Liver (tissue), 10 donors: ENCODE measurements around the gene GDI1. TPM values are rescaled to one million over a fixed set of nuclear protein-coding genes. Genes with fewer than 3 reads are reported as not detected.

ENCODE experiments used
- DNase-seq: peaks from one replicate; pipeline ENCODE4 v3.0.0-alpha.2; 2017; ENCODE audit warnings: low spot score
- H3K27ac ChIP-seq, 2 donors: one replicate each; pipeline ENCODE4 v1.7.0; 2013; ENCODE audit warnings: inconsistent platforms in 2 of 2, low read length in 2 of 2, control low read depth in 1 of 2, low read depth in 1 of 2, mild to moderate bottlenecking in 1 of 2
- H3K27me3 ChIP-seq, 4 donors: one replicate each; pipeline versions ENCODE4 v1.6.1 to v1.7.0; 2013; ENCODE audit warnings: low read length in 3 of 4, inconsistent platforms in 1 of 4, mild to moderate bottlenecking in 1 of 4, moderate library complexity in 1 of 4; ENCODE audit not compliant: control insufficient read depth in 4 of 4, insufficient read depth in 4 of 4
- H3K36me3 ChIP-seq, 4 donors: one replicate each; pipeline versions ENCODE4 v1.6.1 to v1.7.0; 2013; ENCODE audit warnings: low read length in 3 of 4, mild to moderate bottlenecking in 3 of 4, low read depth in 1 of 4, moderate library complexity in 1 of 4; ENCODE audit not compliant: control insufficient read depth in 4 of 4, insufficient read depth in 3 of 4
- H3K4me1 ChIP-seq, 4 donors: one replicate each; pipeline versions ENCODE4 v1.6.1 to v1.7.0; 2013; ENCODE audit warnings: low read length in 3 of 4, mild to moderate bottlenecking in 3 of 4, moderate library complexity in 1 of 4; ENCODE audit not compliant: control insufficient read depth in 4 of 4, insufficient read depth in 4 of 4
- H3K4me3 ChIP-seq, 3 donors: one replicate each; pipeline versions ENCODE4 v1.6.1 to v1.7.0; 2013; ENCODE audit warnings: low read length in 3 of 3, control low read depth in 1 of 3, low read depth in 1 of 3, mild to moderate bottlenecking in 1 of 3
- H3K9ac ChIP-seq, 2 donors: one replicate each; pipeline ENCODE4 v1.7.0; 2013; ENCODE audit warnings: low read length in 2 of 2, mild to moderate bottlenecking in 2 of 2, moderate library complexity in 2 of 2, control low read depth in 1 of 2, low read depth in 1 of 2
- H3K9me3 ChIP-seq, 4 donors: one replicate each; pipeline versions ENCODE4 v1.6.1 to v1.7.0; 2013; ENCODE audit warnings: low read length in 3 of 4; ENCODE audit not compliant: control insufficient read depth in 4 of 4
- EGR1 ChIP-seq, 2 donors: IDR thresholded peaks; 2 replicates each; pipeline ENCODE4 v1.6.1; 2016 to 2018; ENCODE audit warnings: antibody characterized with exemption in 2 of 2, low read depth in 2 of 2
- FOXA1 ChIP-seq: IDR thresholded peaks from 2 replicates; pipeline ENCODE4 v1.6.1; 2016; ENCODE audit warnings: antibody characterized with exemption
- FOXA2 ChIP-seq: IDR thresholded peaks from 2 replicates; pipeline ENCODE4 v1.6.1; 2016; ENCODE audit warnings: antibody characterized with exemption
- GABPA ChIP-seq, 2 donors: IDR thresholded peaks in 1 of 2; conservative IDR thresholded peaks in 1 of 2; 2 replicates each; pipeline ENCODE4 v1.6.1; 2016; ENCODE audit warnings: antibody characterized with exemption in 2 of 2, mild to moderate bottlenecking in 1 of 2, moderate library complexity in 1 of 2
- HNF4A ChIP-seq, 2 donors: conservative IDR thresholded peaks; 2 replicates each; pipeline ENCODE4 v1.6.1; 2016; ENCODE audit warnings: antibody characterized with exemption in 2 of 2, mild to moderate bottlenecking in 2 of 2
- HNF4G ChIP-seq: IDR thresholded peaks from 2 replicates; pipeline ENCODE4 v1.6.1; 2016; ENCODE audit warnings: antibody characterized with exemption
- JUND ChIP-seq, 2 donors: IDR thresholded peaks; 2 replicates each; pipeline ENCODE4 v1.6.1; 2016; ENCODE audit warnings: antibody characterized with exemption in 2 of 2
- MAX ChIP-seq: IDR thresholded peaks from 2 replicates; pipeline ENCODE4 v1.6.1; 2016; ENCODE audit warnings: antibody characterized with exemption
- NR2F2 ChIP-seq: IDR thresholded peaks from 2 replicates; pipeline ENCODE4 v1.6.1; 2016; ENCODE audit warnings: antibody characterized with exemption
- RAD21 ChIP-seq, 2 donors: IDR thresholded peaks; 2 replicates each; pipeline ENCODE4 v1.6.1; 2016; ENCODE audit warnings: antibody characterized with exemption in 2 of 2, mild to moderate bottlenecking in 2 of 2
- REST ChIP-seq: IDR thresholded peaks from 2 replicates; pipeline ENCODE4 v1.6.1; 2016; ENCODE audit warnings: antibody characterized with exemption, mild to moderate bottlenecking
- RXRA ChIP-seq, 2 donors: IDR thresholded peaks; 2 replicates each; pipeline ENCODE4 v1.6.1; 2017 to 2018; ENCODE audit warnings: antibody characterized with exemption in 2 of 2, mild to moderate bottlenecking in 1 of 2
- SP1 ChIP-seq: IDR thresholded peaks from 2 replicates; pipeline ENCODE4 v1.6.1; 2018; ENCODE audit warnings: antibody characterized with exemption, mild to moderate bottlenecking
- TAF1 ChIP-seq: conservative IDR thresholded peaks from 2 replicates; pipeline ENCODE4 v1.6.1; 2016; ENCODE audit warnings: antibody characterized with exemption, mild to moderate bottlenecking
- YY1 ChIP-seq: IDR thresholded peaks from 2 replicates; pipeline ENCODE4 v1.6.1; 2016; ENCODE audit warnings: antibody characterized with exemption, mild to moderate bottlenecking
- ZBTB33 ChIP-seq: IDR thresholded peaks from 2 replicates; pipeline ENCODE4 v1.6.1; 2016; ENCODE audit warnings: antibody characterized with exemption
- WGBS: extraction: QIAGEN DNeasy Blood & Tissue Kit; methylation state at CpG from one replicate; pipeline ENCODE4 v1.1.7; 2013; 5-methylcytosine and 5-hydroxymethylcytosine counted together
- polyA plus RNA-seq, 2 donors: library from polyadenylated mRNA; stranded (reverse) in 1 of 2; unstranded in 1 of 2; fragments of 200-250 nt in 1 of 2; fragments of >200 nt in 1 of 2; fragmentation: Nextera tagmentation in 1 of 2; extraction: Ambion mirVana in 1 of 2; gene quantifications; one replicate each; pipeline versions ENCODE4 v1.2.1 to v1.2.3, GENCODE V29; 2013 to 2015
- small RNA-seq: library from RNA; depleted of rRNA; stranded (forward); fragments of <200 nt; gene quantifications from one replicate; pipeline ENCODE3, GENCODE V24; 2014
- total RNA-seq, 2 donors: library from RNA; depleted of rRNA; stranded (reverse); fragments of >200 nt; gene quantifications; one replicate each; pipeline ENCODE4 v1.2.3, GENCODE V29; 2014
- TF ChIP-seq, protein P1 (sequence below): IDR thresholded peaks from 2 replicates; pipeline ENCODE4 v1.6.1; 2016; ENCODE audit warnings: antibody characterized with exemption
- TF ChIP-seq, protein P2 (sequence below): fragments of 150-350 bp; IDR thresholded peaks from 2 replicates; pipeline ENCODE4 v1.5.1; 2017; ENCODE audit warnings: improper control_type of control experiment, low read depth, low read length; ENCODE audit not compliant: missing input control
- donor health status: healthy.
- donor health status: healthy.
- donor health status: healthy.
- donor health status: healthy.
- donor health status: healthy.

GDI1 gene
- total and polyA plus RNA-seq, 4 donors: 12.8 to 35.6 (median 20.5) TPM

GRCh38 chrX:154490414-154491083 lies 53.6 kb downstream of the GDI1 start, which contains the start of gene SLC10A3:
Gene SLC10A3 (minus strand): TSS chrX:154490629. CDS start chrX:154488940, 1,689 bp downstream.
- TF ChIP-seq FOXA2 (no peak), HNF4G (no peak), NR2F2 (no peak), RAD21 (IDR thresholded peaks at IDR 0.05) (peak; percentile 37 to 39), JUND (IDR thresholded peaks at IDR 0.05) (no peak), MAX (no peak), EGR1 (IDR thresholded peaks at IDR 0.05; ENCODE audit: low read depth in 2 of 2) (no peak), RXRA (IDR thresholded peaks at IDR 0.05) (peak; percentile 32 to 36), HNF4A (conservative IDR thresholded peaks at IDR 0.05) (no peak), FOXA1 (no peak), REST (peak; percentile 65), TAF1 (peak; percentile 60), YY1 (peak; percentile 56), SP1 (peak; percentile 58), GABPA (IDR thresholded peaks at IDR 0.05 in 1 of 2, conservative IDR thresholded peaks at IDR 0.05 in 1 of 2) (peak in 1 of 2 donors; percentile 63), ZBTB33 (no peak)
- TF ChIP-seq, protein P1, sequence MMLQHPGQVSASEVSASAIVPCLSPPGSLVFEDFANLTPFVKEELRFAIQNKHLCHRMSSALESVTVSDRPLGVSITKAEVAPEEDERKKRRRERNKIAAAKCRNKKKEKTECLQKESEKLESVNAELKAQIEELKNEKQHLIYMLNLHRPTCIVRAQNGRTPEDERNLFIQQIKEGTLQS: no peak
- TF ChIP-seq, protein P2, sequence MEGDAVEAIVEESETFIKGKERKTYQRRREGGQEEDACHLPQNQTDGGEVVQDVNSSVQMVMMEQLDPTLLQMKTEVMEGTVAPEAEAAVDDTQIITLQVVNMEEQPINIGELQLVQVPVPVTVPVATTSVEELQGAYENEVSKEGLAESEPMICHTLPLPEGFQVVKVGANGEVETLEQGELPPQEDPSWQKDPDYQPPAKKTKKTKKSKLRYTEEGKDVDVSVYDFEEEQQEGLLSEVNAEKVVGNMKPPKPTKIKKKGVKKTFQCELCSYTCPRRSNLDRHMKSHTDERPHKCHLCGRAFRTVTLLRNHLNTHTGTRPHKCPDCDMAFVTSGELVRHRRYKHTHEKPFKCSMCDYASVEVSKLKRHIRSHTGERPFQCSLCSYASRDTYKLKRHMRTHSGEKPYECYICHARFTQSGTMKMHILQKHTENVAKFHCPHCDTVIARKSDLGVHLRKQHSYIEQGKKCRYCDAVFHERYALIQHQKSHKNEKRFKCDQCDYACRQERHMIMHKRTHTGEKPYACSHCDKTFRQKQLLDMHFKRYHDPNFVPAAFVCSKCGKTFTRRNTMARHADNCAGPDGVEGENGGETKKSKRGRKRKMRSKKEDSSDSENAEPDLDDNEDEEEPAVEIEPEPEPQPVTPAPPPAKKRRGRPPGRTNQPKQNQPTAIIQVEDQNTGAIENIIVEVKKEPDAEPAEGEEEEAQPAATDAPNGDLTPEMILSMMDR: no peak
- Histone ChIP-seq H3K36me3 (peaks cover 0 to 3% (median 0%) of the 10 kb centered on the region in 4 donors), H3K9me3 (no peaks in the 10 kb centered on the region), H3K27me3 (peaks cover 0 to 3% (median 0%) of the 10 kb centered on the region in 4 donors), H3K4me1 (peaks cover under 1 to 18% (median 8%) of the 10 kb centered on the region in 4 donors), H3K9ac (peak within 1 kb of the TSS; percentile 5 to 81), H3K4me3 (peak within 1 kb of the TSS; percentile 56 to 67 (median 57)), H3K27ac (peak within 1 kb of the TSS; percentile 88 to 94)
- peak; percentile 91 for DNase-seq
- under 1% methylated on average over 71 of the region's 71 CpGs for WGBS

Small RNAs within 50 kb of the gene (small RNA-seq; reads per million reads assigned to genes)
- gene MIR6858 (0.07 reads per million), gene SNORA70 (not detected)

Other genes with a start within 250 kb of the GDI1 start
- not detected for gene OPN1MW2, start 217.4 kb upstream of the GDI1 start, total RNA-seq
- gene OPN1MW2, start 217.4 kb upstream of the GDI1 start, polyA plus RNA-seq: not detected
- gene OPN1MW3, start 179.6 kb upstream of the GDI1 start, total RNA-seq: not detected
- gene OPN1MW3, start 179.6 kb upstream of the GDI1 start, polyA plus RNA-seq: not detected
- not detected for gene TEX28, start 142.0 kb upstream of the GDI1 start, total RNA-seq
- not detected for gene TEX28, start 142.0 kb upstream of the GDI1 start, polyA plus RNA-seq
- gene TKTL1, start 141.4 kb upstream of the GDI1 start, total RNA-seq: under 1 TPM in 1 of 2 donors, not detected in 1; under 0.01 TPM
- gene TKTL1, start 141.4 kb upstream of the GDI1 start, polyA plus RNA-seq: not detected
- gene FLNA, start 62.5 kb upstream of the GDI1 start, total RNA-seq: 100 to 1,000 TPM; 150 to 152 TPM
- 10 to 100 TPM; 23.4 to 84.8 TPM for gene FLNA, start 62.5 kb upstream of the GDI1 start, polyA plus RNA-seq
- gene EMD, start 57.9 kb upstream of the GDI1 start, total RNA-seq: 10 to 100 TPM; 11.6 to 18.5 TPM
- 10 to 100 TPM; 15.5 to 38.0 TPM for gene EMD, start 57.9 kb upstream of the GDI1 start, polyA plus RNA-seq
- 1,000 to 10,000 TPM; 1,323 to 1,523 TPM for gene RPL10, start 38.8 kb upstream of the GDI1 start, total RNA-seq
- 1,000 to 10,000 TPM in 1 of 2 donors, 100 to 1,000 TPM in 1; 446 to 1,644 TPM for gene RPL10, start 38.8 kb upstream of the GDI1 start, polyA plus RNA-seq
- gene DNASE1L1, start 27.9 kb upstream of the GDI1 start, total RNA-seq: 10 to 100 TPM; 14.6 to 22.1 TPM
- gene DNASE1L1, start 27.9 kb upstream of the GDI1 start, polyA plus RNA-seq: 10 to 100 TPM in 1 of 2 donors, 1 to 10 TPM in 1; 9.3 to 18.7 TPM
- gene TAFAZZIN, start 25.6 kb upstream of the GDI1 start, total RNA-seq: 10 to 100 TPM in 1 of 2 donors, 1 to 10 TPM in 1; 7.8 to 15.6 TPM
- 10 to 100 TPM; 10.6 to 16.3 TPM for gene TAFAZZIN, start 25.6 kb upstream of the GDI1 start, polyA plus RNA-seq
- gene ATP6AP1, start 8.5 kb upstream of the GDI1 start, total RNA-seq: 10 to 100 TPM; 35.2 to 38.5 TPM
- 10 to 100 TPM; 43.1 to 43.3 TPM for gene ATP6AP1, start 8.5 kb upstream of the GDI1 start, polyA plus RNA-seq
- gene FAM50A, start 7.0 kb downstream of the GDI1 start, total RNA-seq: 10 to 100 TPM; 10.9 to 13.4 TPM
- gene FAM50A, start 7.0 kb downstream of the GDI1 start, polyA plus RNA-seq: 10 to 100 TPM; 14.6 to 25.1 TPM
- 1 to 10 TPM; 1.1 to 1.7 TPM for gene PLXNA3, start 21.1 kb downstream of the GDI1 start, total RNA-seq
- 1 to 10 TPM; 1.3 to 1.7 TPM for gene PLXNA3, start 21.1 kb downstream of the GDI1 start, polyA plus RNA-seq
- 10 to 100 TPM in 1 of 2 donors, 1 to 10 TPM in 1; 8.5 to 18.1 TPM for gene LAGE3, start 42.1 kb downstream of the GDI1 start, total RNA-seq
- gene LAGE3, start 42.1 kb downstream of the GDI1 start, polyA plus RNA-seq: 10 to 100 TPM; 12.4 to 13.1 TPM
- gene UBL4A, start 49.5 kb downstream of the GDI1 start, total RNA-seq: 10 to 100 TPM; 19.8 to 22.2 TPM
- 10 to 100 TPM; 13.9 to 21.9 TPM for gene UBL4A, start 49.5 kb downstream of the GDI1 start, polyA plus RNA-seq
- gene SLC10A3, start 53.5 kb downstream of the GDI1 start, total RNA-seq: 1 to 10 TPM; 3.5 to 5.6 TPM
- 1 to 10 TPM; 3.2 to 5.4 TPM for gene SLC10A3, start 53.5 kb downstream of the GDI1 start, polyA plus RNA-seq
- gene FAM3A, start 79.1 kb downstream of the GDI1 start, total RNA-seq: 10 to 100 TPM; 11.6 to 33.5 TPM
- gene FAM3A, start 79.1 kb downstream of the GDI1 start, polyA plus RNA-seq: 10 to 100 TPM; 35.0 to 36.3 TPM
- gene G6PD, start 109.7 kb downstream of the GDI1 start, total RNA-seq: 10 to 100 TPM in 1 of 2 donors, 1 to 10 TPM in 1; 6.9 to 23.6 TPM
- 1 to 10 TPM; 1.9 to 4.0 TPM for gene G6PD, start 109.7 kb downstream of the GDI1 start, polyA plus RNA-seq
- 10 to 100 TPM; 17.1 to 46.0 TPM for gene IKBKG, start 110.5 kb downstream of the GDI1 start, total RNA-seq
- gene IKBKG, start 110.5 kb downstream of the GDI1 start, polyA plus RNA-seq: 10 to 100 TPM; 26.0 to 74.1 TPM
- not detected for gene CTAG1A, start 148.0 kb downstream of the GDI1 start, total RNA-seq
- not detected for gene CTAG1A, start 148.0 kb downstream of the GDI1 start, polyA plus RNA-seq
- not detected for gene CTAG1B, start 182.1 kb downstream of the GDI1 start, total RNA-seq
- gene CTAG1B, start 182.1 kb downstream of the GDI1 start, polyA plus RNA-seq: not detected
- gene CTAG2, start 216.4 kb downstream of the GDI1 start, total RNA-seq: not detected
- gene CTAG2, start 216.4 kb downstream of the GDI1 start, polyA plus RNA-seq: not detected